ENCODE data around the gene ST6GALNAC5.

DNA sequence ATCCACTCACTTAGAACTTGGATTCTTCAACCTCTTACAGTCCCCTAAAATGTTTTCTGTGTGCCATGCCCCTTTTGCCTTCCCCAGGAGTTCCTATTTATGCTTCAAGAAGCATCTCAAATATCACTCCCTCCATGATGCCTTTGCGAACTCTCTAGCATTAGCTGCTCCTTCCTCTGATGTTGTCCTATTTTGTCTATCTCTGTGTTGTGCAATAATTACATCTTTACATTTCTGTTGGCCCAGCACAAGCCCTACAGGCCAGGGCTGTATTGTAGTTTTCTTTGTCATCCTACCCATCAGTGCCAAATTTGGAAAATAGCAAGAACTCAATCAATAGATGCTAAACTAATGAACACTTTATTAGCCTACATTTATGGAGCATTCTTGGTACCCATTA is 125.8 kb downstream of the ST6GALNAC5 start:
- no peak for TF ChIP-seq POLR2A (IDR thresholded peaks at IDR 0.05)
- TF ChIP-seq, protein P1, sequence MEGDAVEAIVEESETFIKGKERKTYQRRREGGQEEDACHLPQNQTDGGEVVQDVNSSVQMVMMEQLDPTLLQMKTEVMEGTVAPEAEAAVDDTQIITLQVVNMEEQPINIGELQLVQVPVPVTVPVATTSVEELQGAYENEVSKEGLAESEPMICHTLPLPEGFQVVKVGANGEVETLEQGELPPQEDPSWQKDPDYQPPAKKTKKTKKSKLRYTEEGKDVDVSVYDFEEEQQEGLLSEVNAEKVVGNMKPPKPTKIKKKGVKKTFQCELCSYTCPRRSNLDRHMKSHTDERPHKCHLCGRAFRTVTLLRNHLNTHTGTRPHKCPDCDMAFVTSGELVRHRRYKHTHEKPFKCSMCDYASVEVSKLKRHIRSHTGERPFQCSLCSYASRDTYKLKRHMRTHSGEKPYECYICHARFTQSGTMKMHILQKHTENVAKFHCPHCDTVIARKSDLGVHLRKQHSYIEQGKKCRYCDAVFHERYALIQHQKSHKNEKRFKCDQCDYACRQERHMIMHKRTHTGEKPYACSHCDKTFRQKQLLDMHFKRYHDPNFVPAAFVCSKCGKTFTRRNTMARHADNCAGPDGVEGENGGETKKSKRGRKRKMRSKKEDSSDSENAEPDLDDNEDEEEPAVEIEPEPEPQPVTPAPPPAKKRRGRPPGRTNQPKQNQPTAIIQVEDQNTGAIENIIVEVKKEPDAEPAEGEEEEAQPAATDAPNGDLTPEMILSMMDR (IDR thresholded peaks at IDR 0.05 in 4 of 5, conservative IDR thresholded peaks at IDR 0.05 in 1 of 5), result no peak

Data from gastrocnemius medialis (tissue), 4 donors.